ENCODE measurements around the gene TNKS1BP1. TPM values are rescaled to one million over a fixed set of nuclear protein-coding genes. Genes with fewer than 3 reads are reported as not detected.

TNKS1BP1 gene
- total and polyA plus RNA-seq, 4 donors = 35.2 to 184 (median 165) TPM

GRCh38 chr11:57330029-57330428, 5.3 kb upstream of the TNKS1BP1 start:
- intact Hi-C loops (cut with DNase I) = loop anchor here in 1 of 2 donors (5.0 kb wide), 1 partner anchor 97 kb away; the partner anchor contains the start of gene SLC43A3
- peaks cover 0 to 14% of the 10 kb centered on the region in 2 donors for H3K36me3 ChIP-seq (ENCODE audit: control insufficient read depth in 1 of 2, insufficient read depth in 2 of 2, low read length in 1 of 2)

GRCh38 chr11:57327721-57328120, 3.0 kb upstream of the TNKS1BP1 start:
- DNase-seq (no peak), ATAC-seq (ENCODE audit: low FRiP score) (no peak)
- H3K9me3 ChIP-seq (ENCODE audit: control insufficient read depth, low read length) = no peaks in the 10 kb centered on the region
- no peak overlapping the region for H3K4me3 ChIP-seq (ENCODE audit: low read length in 2 of 2)
- H3K36me3 ChIP-seq (ENCODE audit: control insufficient read depth in 1 of 2, insufficient read depth in 2 of 2, low read length in 1 of 2) = peaks cover 0 to 13% of the 10 kb centered on the region in 2 donors
- no peak overlapping the region for H3K27ac ChIP-seq (ENCODE audit: low read depth in 1 of 2, low read length in 2 of 2)
- intact Hi-C loops (cut with DNase I) = loop anchor here (10.0 kb wide), 2 partner anchors 327 to 337 kb away; partner anchors contain the start of genes CLP1 (in 1 of the 2) and ZDHHC5 (in 1 of the 2)
- no peaks in the 10 kb centered on the region for H3K27me3 ChIP-seq (ENCODE audit: control insufficient read depth in 1 of 2, insufficient read depth in 2 of 2, low read length in 1 of 2)
- 94 to 98% methylated on average over 5 of the region's 5 CpGs for WGBS, 2 donors
- H3K4me1 ChIP-seq (ENCODE audit: control insufficient read depth in 1 of 2, insufficient read depth in 2 of 2, low read length in 2 of 2) = no peaks in the 10 kb centered on the region

More at GRCh38 chr11:57330029-57330428, 5.3 kb upstream of the TNKS1BP1 start:
- H3K4me1 ChIP-seq (ENCODE audit: control insufficient read depth in 1 of 2, insufficient read depth in 2 of 2, low read length in 2 of 2) = no peaks in the 10 kb centered on the region
- no peak overlapping the region for H3K4me3 ChIP-seq (ENCODE audit: low read length in 2 of 2)
- H3K27ac ChIP-seq (ENCODE audit: low read depth in 1 of 2, low read length in 2 of 2) = no peak overlapping the region
- DNase-seq (no peak), ATAC-seq (ENCODE audit: low FRiP score) (no peak)
- no peaks in the 10 kb centered on the region for H3K27me3 ChIP-seq (ENCODE audit: control insufficient read depth in 1 of 2, insufficient read depth in 2 of 2, low read length in 1 of 2)
- 94% methylated on average over 9 of the region's 9 CpGs for WGBS, 2 donors
- H3K9me3 ChIP-seq (ENCODE audit: control insufficient read depth, low read length) = no peaks in the 10 kb centered on the region

GRCh38 chr11:57325735-57326048, 940 bp upstream of the TNKS1BP1 start:
- Histone ChIP-seq H3K4me1 (ENCODE audit: control insufficient read depth in 1 of 2, insufficient read depth in 2 of 2, low read length in 2 of 2) (no peaks in the 10 kb centered on the region), H3K4me3 (ENCODE audit: low read length in 2 of 2) (no peak overlapping the region), H3K27me3 (ENCODE audit: control insufficient read depth in 1 of 2, insufficient read depth in 2 of 2, low read length in 1 of 2) (no peaks in the 10 kb centered on the region), H3K27ac (ENCODE audit: low read depth in 1 of 2, low read length in 2 of 2) (peak overlapping the region; percentile 87 to 97), H3K36me3 (ENCODE audit: control insufficient read depth in 1 of 2, insufficient read depth in 2 of 2, low read length in 1 of 2) (peaks cover 0 to 6% of the 10 kb centered on the region in 2 donors), H3K9me3 (ENCODE audit: control insufficient read depth, low read length) (no peaks in the 10 kb centered on the region)
- 8 to 15% methylated on average over 6 of the region's 6 CpGs for WGBS, 2 donors
- intact Hi-C loops (cut with DNase I) = loop anchor here (10.0 kb wide), 2 partner anchors 329 to 339 kb away; partner anchors contain the start of genes CLP1 (in 1 of the 2) and ZDHHC5 (in 1 of the 2)
- ATAC-seq (ENCODE audit: low FRiP score) (peak; percentile 27), DNase-seq (peak in 1 of 2 donors; percentile 64)

GRCh38 chr11:57324154-57324885, 432 bp downstream of the TNKS1BP1 start:
- Histone ChIP-seq H3K9me3 (ENCODE audit: control insufficient read depth, low read length) (no peaks in the 10 kb centered on the region), H3K4me3 (ENCODE audit: low read length in 2 of 2) (peak overlapping the region; percentile 56), H3K27me3 (ENCODE audit: control insufficient read depth in 1 of 2, insufficient read depth in 2 of 2, low read length in 1 of 2) (no peaks in the 10 kb centered on the region), H3K4me1 (ENCODE audit: control insufficient read depth in 1 of 2, insufficient read depth in 2 of 2, low read length in 2 of 2) (no peaks in the 10 kb centered on the region), H3K27ac (ENCODE audit: low read depth in 1 of 2, low read length in 2 of 2) (peak overlapping the region; percentile 57 to 88), H3K36me3 (ENCODE audit: control insufficient read depth in 1 of 2, insufficient read depth in 2 of 2, low read length in 1 of 2) (no peaks in the 10 kb centered on the region)
- WGBS, 2 donors = 1 to 2% methylated on average over 16 to 64 of the region's 64 CpGs
- ATAC-seq (ENCODE audit: low FRiP score) (peak; percentile 1), DNase-seq (peak; percentile 71 to 82)
- intact Hi-C loops (cut with DNase I) = loop anchor here (10.0 kb wide), 2 partner anchors 330 to 340 kb away; partner anchors contain the start of genes CLP1 (in 1 of the 2) and ZDHHC5 (in 1 of the 2)

- Histone ChIP-seq H3K4me1 (ENCODE audit: control insufficient read depth in 1 of 2, insufficient read depth in 2 of 2, low read length in 2 of 2) (no peaks in the 10 kb centered on the region), H3K36me3 (ENCODE audit: control insufficient read depth in 1 of 2, insufficient read depth in 2 of 2, low read length in 1 of 2) (no peaks in the 10 kb centered on the region), H3K27me3 (ENCODE audit: control insufficient read depth in 1 of 2, insufficient read depth in 2 of 2, low read length in 1 of 2) (no peaks in the 10 kb centered on the region), H3K27ac (ENCODE audit: low read depth in 1 of 2, low read length in 2 of 2) (peak overlapping the region; percentile 57 to 78), H3K4me3 (ENCODE audit: low read length in 2 of 2) (peak overlapping the region; percentile 56), H3K9me3 (ENCODE audit: control insufficient read depth, low read length) (no peaks in the 10 kb centered on the region)
- ATAC-seq (ENCODE audit: low FRiP score) (no peak), DNase-seq (no peak)
- 12 to 13% methylated on average over 9 of the region's 9 CpGs for WGBS, 2 donors
- intact Hi-C loops (cut with DNase I) = loop anchor here (10.0 kb wide), 2 partner anchors 331 to 341 kb away; partner anchors contain the start of genes CLP1 (in 1 of the 2) and ZDHHC5 (in 1 of the 2)
These were observed 948 bp downstream of the TNKS1BP1 start for GRCh38 chr11:57323855-57324153.

GRCh38 chr11:57323167-57323854, 1.4 kb downstream of the TNKS1BP1 start:
- Histone ChIP-seq H3K4me1 (ENCODE audit: control insufficient read depth in 1 of 2, insufficient read depth in 2 of 2, low read length in 2 of 2) (no peaks in the 10 kb centered on the region), H3K36me3 (ENCODE audit: control insufficient read depth in 1 of 2, insufficient read depth in 2 of 2, low read length in 1 of 2) (no peaks in the 10 kb centered on the region), H3K27ac (ENCODE audit: low read depth in 1 of 2, low read length in 2 of 2) (peak overlapping the region; percentile 63 to 88), H3K4me3 (ENCODE audit: low read length in 2 of 2) (peak overlapping the region; percentile 56), H3K27me3 (ENCODE audit: control insufficient read depth in 1 of 2, insufficient read depth in 2 of 2, low read length in 1 of 2) (no peaks in the 10 kb centered on the region), H3K9me3 (ENCODE audit: control insufficient read depth, low read length) (no peaks in the 10 kb centered on the region)
- intact Hi-C loops (cut with DNase I) = loop anchor here (10.0 kb wide), 2 partner anchors 331 to 341 kb away; partner anchors contain the start of genes CLP1 (in 1 of the 2) and ZDHHC5 (in 1 of the 2)
- 44 to 50% methylated on average over 3 of the region's 3 CpGs for WGBS, 2 donors
- DNase-seq (peak in 1 of 2 donors; percentile 47), ATAC-seq (ENCODE audit: low FRiP score) (no peak)

GRCh38 chr11:57322256-57323166, 2.2 kb downstream of the TNKS1BP1 start:
- H3K4me1 ChIP-seq (ENCODE audit: control insufficient read depth in 1 of 2, insufficient read depth in 2 of 2, low read length in 2 of 2) = no peaks in the 10 kb centered on the region
- no peaks in the 10 kb centered on the region for H3K36me3 ChIP-seq (ENCODE audit: control insufficient read depth in 1 of 2, insufficient read depth in 2 of 2, low read length in 1 of 2)
- no peaks in the 10 kb centered on the region for H3K27me3 ChIP-seq (ENCODE audit: control insufficient read depth in 1 of 2, insufficient read depth in 2 of 2, low read length in 1 of 2)
- H3K9me3 ChIP-seq (ENCODE audit: control insufficient read depth, low read length) = no peaks in the 10 kb centered on the region
- DNase-seq = peak; percentile 95
- peak overlapping the region; percentile 63 to 88 for H3K27ac ChIP-seq (ENCODE audit: low read depth in 1 of 2, low read length in 2 of 2)
- intact Hi-C loops (cut with DNase I) = loop anchor here (10.0 kb wide), 2 partner anchors 332 to 342 kb away; partner anchors contain the start of genes CLP1 (in 1 of the 2) and ZDHHC5 (in 1 of the 2)
- 2 to 3% methylated on average over 13 of the region's 13 CpGs for whole genome bisulfite sequencing, 2 donors
- peak overlapping the region; percentile 22 to 33 for H3K4me3 ChIP-seq (ENCODE audit: low read length in 2 of 2)
- peak; percentile 85 for ATAC-seq (ENCODE audit: low FRiP score)

All from aorta (tissue), 5 donors.